NB4 (cell line): ENCODE data around the gene FERD3L.

Source experiments
- CTCF ChIP-seq: IDR thresholded peaks from one replicate; pipeline ENCODE4 v1.5.1; 2012; ENCODE audit warnings: low read depth, low read length
- POLR2A ChIP-seq: IDR thresholded peaks from 2 replicates; pipeline ENCODE4 v1.6.1; 2011; ENCODE audit warnings: mild to moderate bottlenecking; ENCODE audit not compliant: insufficient read length; ENCODE audit errors: extremely low read depth
- TF ChIP-seq, protein P1 (sequence below): IDR thresholded peaks from 2 replicates; pipeline ENCODE4 v1.6.1; 2011; ENCODE audit warnings: low read depth, low read length

DNA sequence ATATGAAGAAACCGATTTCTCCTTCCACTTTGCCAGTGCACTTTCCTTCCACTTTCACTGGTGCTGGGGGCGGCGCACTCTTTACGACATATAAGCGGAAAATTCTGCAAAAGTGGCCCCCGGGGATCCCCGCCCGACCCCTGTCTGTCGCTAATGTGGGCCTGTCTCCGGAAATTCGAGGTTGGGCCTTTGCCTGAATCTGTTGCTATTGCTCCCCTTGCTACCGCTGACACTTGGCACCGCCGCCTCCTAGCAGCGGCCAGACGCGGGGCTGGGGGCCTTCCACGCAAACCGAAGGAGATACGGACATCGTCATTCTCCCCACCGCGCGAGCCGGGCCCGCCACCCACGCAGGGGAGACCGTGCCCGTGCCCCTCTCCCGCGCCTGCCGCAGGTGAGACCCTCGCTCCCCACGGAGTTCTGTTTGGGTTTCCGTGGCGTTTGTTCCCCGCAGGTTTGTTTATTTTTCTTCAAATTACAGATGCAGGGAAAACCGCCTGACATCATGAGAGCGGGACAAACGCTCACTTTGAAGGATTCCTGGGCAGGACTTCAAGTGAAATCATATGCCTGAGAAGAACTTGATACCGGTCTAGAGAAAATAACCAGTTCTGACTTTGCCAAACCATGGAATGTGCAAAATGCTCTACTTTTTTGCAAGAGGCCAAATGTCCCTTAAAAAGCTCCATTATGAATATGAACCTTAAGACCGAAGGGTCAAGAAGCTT lies 32.8 kb downstream of the FERD3L start:
- TF ChIP-seq CTCF (no peak), POLR2A (no peak)
- TF ChIP-seq, protein P1, sequence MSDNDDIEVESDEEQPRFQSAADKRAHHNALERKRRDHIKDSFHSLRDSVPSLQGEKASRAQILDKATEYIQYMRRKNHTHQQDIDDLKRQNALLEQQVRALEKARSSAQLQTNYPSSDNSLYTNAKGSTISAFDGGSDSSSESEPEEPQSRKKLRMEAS: no peak
